ENCODE results near the gene CLEC6A.

DNA sequence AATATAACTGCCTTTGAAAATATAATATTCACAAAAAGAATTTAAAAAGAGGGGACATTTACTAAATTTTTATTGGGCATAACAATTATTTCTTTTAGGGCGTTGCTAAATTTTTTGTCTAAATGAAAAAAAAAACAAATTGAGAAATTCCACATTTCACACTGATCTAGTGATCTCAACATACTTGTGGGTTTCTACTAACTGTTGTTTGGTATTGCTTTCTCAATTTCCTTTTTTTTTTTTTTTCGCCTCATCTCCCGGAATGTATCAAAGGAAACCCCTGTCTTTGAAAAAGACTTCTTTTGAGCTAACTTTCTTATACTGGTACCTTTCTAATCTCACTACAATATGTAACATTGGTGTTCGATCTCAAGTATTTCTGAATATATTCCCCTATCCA, 57.5 kb downstream of the CLEC6A start, which contains the start of gene CLEC4D:
- TF ChIP-seq, protein P1, sequence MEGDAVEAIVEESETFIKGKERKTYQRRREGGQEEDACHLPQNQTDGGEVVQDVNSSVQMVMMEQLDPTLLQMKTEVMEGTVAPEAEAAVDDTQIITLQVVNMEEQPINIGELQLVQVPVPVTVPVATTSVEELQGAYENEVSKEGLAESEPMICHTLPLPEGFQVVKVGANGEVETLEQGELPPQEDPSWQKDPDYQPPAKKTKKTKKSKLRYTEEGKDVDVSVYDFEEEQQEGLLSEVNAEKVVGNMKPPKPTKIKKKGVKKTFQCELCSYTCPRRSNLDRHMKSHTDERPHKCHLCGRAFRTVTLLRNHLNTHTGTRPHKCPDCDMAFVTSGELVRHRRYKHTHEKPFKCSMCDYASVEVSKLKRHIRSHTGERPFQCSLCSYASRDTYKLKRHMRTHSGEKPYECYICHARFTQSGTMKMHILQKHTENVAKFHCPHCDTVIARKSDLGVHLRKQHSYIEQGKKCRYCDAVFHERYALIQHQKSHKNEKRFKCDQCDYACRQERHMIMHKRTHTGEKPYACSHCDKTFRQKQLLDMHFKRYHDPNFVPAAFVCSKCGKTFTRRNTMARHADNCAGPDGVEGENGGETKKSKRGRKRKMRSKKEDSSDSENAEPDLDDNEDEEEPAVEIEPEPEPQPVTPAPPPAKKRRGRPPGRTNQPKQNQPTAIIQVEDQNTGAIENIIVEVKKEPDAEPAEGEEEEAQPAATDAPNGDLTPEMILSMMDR (IDR thresholded peaks at IDR 0.05; ENCODE audit: low read depth, low read length): no peak
- TF ChIP-seq POLR2A (IDR thresholded peaks at IDR 0.05; ENCODE audit: extremely low read depth, insufficient read length): no peak

Data from NB4 (cell line).